Gastrocnemius medialis (tissue), 4 donors: ENCODE measurements around the gene ADCY2. TPM values are rescaled to one million over a fixed set of nuclear protein-coding genes. Genes with fewer than 3 reads are reported as not detected.

Experiments
- ATAC-seq, 2 donors: fragments of 150-250 bp; one replicate each; pipeline ENCODE4 v1.9.1; 2016
- DNase-seq, 2 donors: peaks; one replicate each; pipeline ENCODE4 v3.0.0-alpha.2; 2019
- H3K27ac ChIP-seq, 4 donors: fragments of 200-600 bp; sonication (generic); 1 replicate in 1 of 4; 2 replicates in 3 of 4; pipeline ENCODE4 v1.5.1; 2016 to 2018; ENCODE audit warnings: mild to moderate bottlenecking in 2 of 4, moderate library complexity in 1 of 4
- H3K27me3 ChIP-seq, 3 donors: fragments of 200-600 bp; sonication (generic) in 2 of 3; 1 replicate in 1 of 3; 2 replicates in 2 of 3; pipeline versions ENCODE4 v1.5.1 to v1.6.0; 2016 to 2019; ENCODE audit warnings: mild to moderate bottlenecking in 1 of 3, moderate library complexity in 1 of 3
- H3K36me3 ChIP-seq, 2 donors: fragments of 200-600 bp; sonication (generic) in 1 of 2; one replicate each; pipeline ENCODE4 v1.5.1; 2017 to 2018
- H3K4me1 ChIP-seq, 2 donors: fragments of 200-600 bp; sonication (generic) in 1 of 2; one replicate each; pipeline ENCODE4 v1.5.1; 2016 to 2017; ENCODE audit warnings: mild to moderate bottlenecking in 2 of 2
- H3K4me3 ChIP-seq, 4 donors: fragments of 200-600 bp; sonication (generic) in 3 of 4; 1 replicate in 1 of 4; 2 replicates in 3 of 4; pipeline ENCODE4 v1.5.1; 2016 to 2019; ENCODE audit warnings: mild to moderate bottlenecking in 2 of 4
- H3K9me3 ChIP-seq, 3 donors: fragments of 200-600 bp; sonication (generic) in 2 of 3; 1 replicate in 1 of 3; 2 replicates in 2 of 3; pipeline ENCODE4 v1.5.1; 2016 to 2019
- POLR2A ChIP-seq, 2 donors: fragments of 450-650 bp; IDR thresholded peaks; one replicate each; pipeline ENCODE4 v1.6.1; 2017; ENCODE audit warnings: antibody characterized with exemption in 2 of 2, mild to moderate bottlenecking in 2 of 2, moderate library complexity in 2 of 2
- in situ Hi-C, 4 donors: fragments of 200-750 bp; cut with MboI; loops; one replicate each; pipeline versions ENCODE4 v1.15.0 to v1.8.0; 2017; ENCODE audit warnings: low sequenced_read_pairs in 4 of 4
- intact Hi-C: fragments of 100-400 bp; cut with DNase I; formaldehyde crosslinking; loops from one replicate; pipeline ENCODE4 v1.15.1; 2023; ENCODE audit warnings: low total_unique reads
- total RNA-seq, 4 donors: library from RNA; depleted of rRNA; stranded (reverse); fragments of >200 nt; gene quantifications; one replicate each; pipeline versions ENCODE4 v1.1.0 to v1.2.3, GENCODE V29; 2016
- TF ChIP-seq, protein P1 (sequence below), 5 experiments: fragments of 450-650 bp in 3 of 5; fragments of 200-600 bp in 2 of 5; sonication (generic) in 2 of 5; IDR thresholded peaks in 4 of 5; conservative IDR thresholded peaks in 1 of 5; 1 replicate in 4 of 5; 2 replicates in 1 of 5; pipeline ENCODE4 v1.5.1; 2016 to 2019; ENCODE audit warnings: antibody characterized with exemption in 5 of 5, mild to moderate bottlenecking in 3 of 5, moderate library complexity in 3 of 5

The ADCY2 gene
- total RNA-seq, 4 donors from 2014 or later = 24.3 to 50.1 (median 36.5) TPM

DNA sequence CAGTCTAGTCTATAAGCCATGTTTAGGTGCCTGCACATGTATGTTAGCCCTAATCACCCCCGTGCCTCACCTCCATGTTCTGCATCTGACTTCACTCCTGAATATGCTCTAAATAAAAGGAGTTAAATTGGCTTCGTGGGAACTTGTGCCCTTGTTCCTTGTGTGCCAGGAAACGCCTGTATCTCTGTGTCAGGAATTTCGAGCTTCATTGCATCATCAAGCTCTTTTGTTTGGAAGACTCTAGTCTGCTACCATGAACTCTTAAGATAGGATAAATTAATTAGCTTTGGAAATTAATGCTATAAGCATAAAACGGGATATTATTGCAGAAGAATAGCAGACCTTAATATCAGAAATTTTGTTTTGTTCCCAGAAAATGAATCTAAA lies 99.2 kb downstream of the ADCY2 start:
- in situ Hi-C loops = no loop called here

DNA sequence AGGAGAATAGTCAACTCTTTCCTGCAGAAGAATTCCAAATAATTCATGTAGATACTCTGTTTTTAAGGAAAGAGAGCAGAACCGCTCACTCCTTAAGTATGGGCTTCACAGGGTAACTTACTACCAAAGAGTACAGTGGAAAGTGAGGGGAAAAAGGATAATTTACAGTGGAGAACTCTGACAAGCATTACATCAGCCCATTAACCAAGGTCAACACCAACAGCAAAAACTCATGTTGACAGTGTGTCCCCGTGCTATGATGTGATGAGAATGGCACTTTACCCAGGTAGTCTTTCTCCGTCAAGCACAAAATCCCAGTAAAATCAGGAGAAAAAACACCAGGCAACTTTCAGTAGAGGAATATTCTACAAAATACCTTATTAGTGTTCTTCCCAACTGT lies 104.3 kb downstream of the ADCY2 start:
- H3K27ac ChIP-seq = peak overlapping the region; percentile 20 to 59 (median 48)
- DNase-seq = no peak

More for the DNA sequence above, 99.2 kb downstream of the ADCY2 start:
- Histone ChIP-seq H3K36me3 (no peaks in the 10 kb centered on the region), H3K27me3 (no peaks in the 10 kb centered on the region), H3K27ac (peak overlapping the region; percentile 53 to 75 (median 73)), H3K9me3 (no peaks in the 10 kb centered on the region), H3K4me3 (peak overlapping the region in 1 of 4 donors; percentile 15), H3K4me1 (peaks cover 33 to 58% of the 10 kb centered on the region in 2 donors)
- intact Hi-C loops = no loop called here
- no peak for TF ChIP-seq POLR2A (IDR thresholded peaks at IDR 0.05)
- TF ChIP-seq, protein P1, sequence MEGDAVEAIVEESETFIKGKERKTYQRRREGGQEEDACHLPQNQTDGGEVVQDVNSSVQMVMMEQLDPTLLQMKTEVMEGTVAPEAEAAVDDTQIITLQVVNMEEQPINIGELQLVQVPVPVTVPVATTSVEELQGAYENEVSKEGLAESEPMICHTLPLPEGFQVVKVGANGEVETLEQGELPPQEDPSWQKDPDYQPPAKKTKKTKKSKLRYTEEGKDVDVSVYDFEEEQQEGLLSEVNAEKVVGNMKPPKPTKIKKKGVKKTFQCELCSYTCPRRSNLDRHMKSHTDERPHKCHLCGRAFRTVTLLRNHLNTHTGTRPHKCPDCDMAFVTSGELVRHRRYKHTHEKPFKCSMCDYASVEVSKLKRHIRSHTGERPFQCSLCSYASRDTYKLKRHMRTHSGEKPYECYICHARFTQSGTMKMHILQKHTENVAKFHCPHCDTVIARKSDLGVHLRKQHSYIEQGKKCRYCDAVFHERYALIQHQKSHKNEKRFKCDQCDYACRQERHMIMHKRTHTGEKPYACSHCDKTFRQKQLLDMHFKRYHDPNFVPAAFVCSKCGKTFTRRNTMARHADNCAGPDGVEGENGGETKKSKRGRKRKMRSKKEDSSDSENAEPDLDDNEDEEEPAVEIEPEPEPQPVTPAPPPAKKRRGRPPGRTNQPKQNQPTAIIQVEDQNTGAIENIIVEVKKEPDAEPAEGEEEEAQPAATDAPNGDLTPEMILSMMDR (IDR thresholded peaks at IDR 0.05 in 4 of 5, conservative IDR thresholded peaks at IDR 0.05 in 1 of 5) = no peak
- DNase-seq = no peak
- ATAC-seq = peak in 1 of 2 donors; percentile 22

DNA sequence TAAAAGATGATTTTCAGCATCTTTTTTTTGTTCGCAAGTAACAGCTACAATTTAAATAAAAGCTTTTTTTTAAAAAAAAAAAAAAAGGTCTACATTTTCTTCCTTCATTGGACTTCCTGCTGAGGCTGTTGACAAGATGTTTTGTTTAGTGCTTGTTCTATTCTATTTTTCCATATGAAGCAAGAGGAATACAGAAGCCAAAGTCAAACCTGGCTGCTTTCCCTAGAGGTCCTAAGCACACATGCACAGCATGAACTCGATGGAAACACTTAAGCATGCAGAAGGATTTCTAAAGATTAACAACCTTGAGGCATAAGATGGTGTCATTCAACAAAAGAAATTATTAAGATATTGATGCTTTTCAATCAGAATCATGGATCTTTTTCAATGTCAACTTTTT lies 105.1 kb downstream of the ADCY2 start:
- no peak for TF ChIP-seq POLR2A (IDR thresholded peaks at IDR 0.05)
- TF ChIP-seq, protein P1 (IDR thresholded peaks at IDR 0.05 in 4 of 5, conservative IDR thresholded peaks at IDR 0.05 in 1 of 5) = no peak
- DNase-seq = no peak
- ATAC-seq = peak; percentile 41 to 56
- no peaks in the 10 kb centered on the region for H3K27me3 ChIP-seq
- H3K4me1 ChIP-seq = peaks cover 2 to 12% of the 10 kb centered on the region in 2 donors
- H3K9me3 ChIP-seq = no peaks in the 10 kb centered on the region
- intact Hi-C loops = no loop called here
- no peak overlapping the region for H3K4me3 ChIP-seq
- in situ Hi-C loops = loop anchor here in 1 of 4 donors (25.0 kb wide), 1 partner anchor 114 kb away; the partner anchor contains the start of gene ADCY2
- H3K27ac ChIP-seq = peak overlapping the region; percentile 20 to 59 (median 48)
- H3K36me3 ChIP-seq = no peaks in the 10 kb centered on the region

More for the DNA sequence above, 104.3 kb downstream of the ADCY2 start:
- no peak overlapping the region for H3K4me3 ChIP-seq
- intact Hi-C loops (no loop called here), in situ Hi-C loops (loop anchor here in 1 of 4 donors (25.0 kb wide), 1 partner anchor 113 kb away; the partner anchor contains the start of gene ADCY2)
- no peak for ATAC-seq
- no peak for TF ChIP-seq POLR2A (IDR thresholded peaks at IDR 0.05)
- TF ChIP-seq, protein P1 (IDR thresholded peaks at IDR 0.05 in 4 of 5, conservative IDR thresholded peaks at IDR 0.05 in 1 of 5) = no peak
- H3K36me3 ChIP-seq = no peaks in the 10 kb centered on the region
- no peaks in the 10 kb centered on the region for H3K9me3 ChIP-seq
- H3K27me3 ChIP-seq = no peaks in the 10 kb centered on the region
- peaks cover 10 to 18% of the 10 kb centered on the region in 2 donors for H3K4me1 ChIP-seq

- ATAC-seq (no peak), DNase-seq (no peak)
- peaks cover 0 to 12% of the 10 kb centered on the region in 2 donors for H3K4me1 ChIP-seq
- H3K27ac ChIP-seq = no peak overlapping the region
- H3K27me3 ChIP-seq = no peaks in the 10 kb centered on the region
- no peaks in the 10 kb centered on the region for H3K36me3 ChIP-seq
- in situ Hi-C loops (loop anchor here in 1 of 4 donors (25.0 kb wide), 1 partner anchor 116 kb away; the partner anchor contains the start of gene ADCY2), intact Hi-C loops (no loop called here)
- no peak overlapping the region for H3K4me3 ChIP-seq
- TF ChIP-seq, protein P1 (IDR thresholded peaks at IDR 0.05 in 4 of 5, conservative IDR thresholded peaks at IDR 0.05 in 1 of 5) = no peak
- no peak for TF ChIP-seq POLR2A (IDR thresholded peaks at IDR 0.05)
- no peaks in the 10 kb centered on the region for H3K9me3 ChIP-seq
These were observed 107.6 kb downstream of the ADCY2 start for GRCh38 chr5:7503564-7503963.
